ENCODE data around the gene ZYG11B. TPM values are rescaled to one million over a fixed set of nuclear protein-coding genes. Genes with fewer than 3 reads are reported as not detected.

The ZYG11B gene
- 36.7 and 59.7 TPM in 2 replicates for total RNA-seq (ENCODE audit: low replicate concordance)

DNA sequence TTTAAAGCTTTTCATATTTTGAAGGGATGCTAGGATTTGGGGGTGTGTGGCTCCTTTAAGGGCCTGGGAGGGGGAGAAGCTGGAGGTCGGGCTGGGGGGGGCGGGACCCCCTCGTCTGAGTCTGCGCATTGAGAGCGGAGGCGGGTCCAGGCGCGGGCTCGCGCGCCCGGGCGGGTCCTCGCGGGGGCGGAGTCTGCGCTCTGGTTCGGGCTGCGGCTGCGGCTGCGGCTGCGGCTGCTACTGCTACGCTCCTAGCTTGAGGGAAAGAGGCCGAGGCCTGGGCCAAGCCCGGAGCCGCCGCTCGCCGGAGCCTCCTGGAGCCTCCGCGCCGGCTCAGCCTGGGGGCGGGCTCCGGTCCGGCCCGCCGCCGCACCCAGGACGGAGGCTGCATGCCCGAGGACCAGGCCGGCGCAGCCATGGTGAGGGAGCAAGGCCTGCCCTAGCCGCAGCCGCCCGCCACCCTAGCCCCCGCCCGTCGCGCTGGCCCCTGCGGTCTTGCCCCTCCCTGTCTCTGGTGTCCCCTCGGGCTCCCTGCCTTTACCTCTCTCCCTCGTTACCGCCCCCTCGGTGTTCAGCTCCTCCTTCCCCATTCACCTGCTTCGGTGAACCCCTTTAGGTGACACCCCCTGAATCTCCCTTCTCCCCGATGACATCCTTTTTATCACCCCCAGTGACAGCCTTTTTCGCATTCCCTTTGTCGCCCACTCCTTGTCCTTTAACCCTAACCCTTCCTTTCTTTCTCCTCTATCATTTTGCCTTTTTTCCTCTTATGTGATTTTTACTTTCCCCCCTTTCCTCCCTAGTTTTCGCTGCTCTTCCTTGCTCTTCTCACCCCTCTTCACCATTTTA is at the start of gene ZYG11B:
ZYG11B (plus strand) TSS at position 189 of the 849 bp plus-strand sequence; CDS start at position 390, 201 bp downstream.
- peak within 1 kb of the TSS; percentile 87 for H3K4me3 ChIP-seq (ENCODE audit: low read depth, low read length)
- peak; percentile 83 for DNase-seq (ENCODE audit: low read depth)
- TF ChIP-seq CTCF (IDR thresholded peaks at IDR 0.05; ENCODE audit: insufficient read depth, low read length), result no peak

DNA sequence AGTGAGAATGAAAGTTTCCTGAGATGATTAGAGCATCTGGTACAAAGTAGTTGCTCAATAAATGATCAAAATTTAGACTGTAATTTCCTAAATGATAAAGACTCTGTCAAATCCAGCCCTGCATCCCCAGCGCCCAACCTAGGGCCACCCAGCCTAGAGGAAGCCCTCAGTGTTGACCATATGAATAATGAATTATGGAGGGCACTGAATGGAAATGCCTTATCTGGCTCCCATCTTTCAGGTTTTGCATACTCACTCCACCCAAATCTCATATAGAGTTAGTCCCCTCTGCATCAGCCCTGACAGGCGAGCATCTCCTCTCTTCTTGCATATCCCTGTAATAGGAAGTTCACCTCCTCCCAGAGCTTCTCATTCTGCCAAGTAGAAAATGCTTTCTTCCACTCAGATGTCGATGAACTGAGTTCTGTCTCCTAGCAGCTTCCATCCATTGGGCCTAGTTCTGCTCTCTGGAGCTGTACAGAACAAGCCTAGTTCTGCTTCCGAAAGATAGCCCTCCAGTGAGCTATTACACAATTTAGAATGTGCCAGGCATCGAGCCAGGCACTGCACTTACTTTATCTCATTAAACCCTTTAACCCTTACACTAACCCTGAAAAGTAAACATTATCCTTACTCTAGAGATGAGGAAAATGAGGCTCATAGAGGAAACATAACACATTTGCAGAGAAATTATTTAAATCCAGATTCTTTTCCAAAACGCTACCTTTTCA is 49.0 kb upstream of the ZYG11B start:
- TF ChIP-seq CTCF (IDR thresholded peaks at IDR 0.05; ENCODE audit: insufficient read depth, low read length), result no peak
- peak; percentile 43 for DNase-seq (ENCODE audit: low read depth)
- no peak overlapping the region for H3K4me3 ChIP-seq (ENCODE audit: low read depth, low read length)

DNA sequence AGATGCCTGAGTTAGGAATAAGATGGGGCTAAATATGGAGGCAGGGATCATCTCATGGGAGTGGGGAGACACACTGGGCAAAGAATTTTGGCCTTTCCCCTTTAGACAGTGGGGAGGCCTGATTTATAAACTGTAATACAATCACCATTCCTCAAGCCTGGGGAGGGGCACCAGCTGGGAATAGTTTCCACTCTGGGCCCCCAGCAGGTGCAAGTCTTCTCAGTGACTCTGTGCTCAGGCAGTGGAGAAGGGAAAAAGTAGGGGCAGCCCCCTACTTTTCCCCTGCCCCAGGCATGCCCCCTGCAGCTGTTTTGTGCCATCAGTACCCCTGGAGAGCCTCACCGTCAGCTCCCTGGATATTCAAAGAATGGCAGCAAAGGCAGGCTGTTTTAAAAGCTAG is 47.2 kb upstream of the ZYG11B start:
- H3K4me3 ChIP-seq (ENCODE audit: low read depth, low read length), result no peak overlapping the region
- TF ChIP-seq CTCF (IDR thresholded peaks at IDR 0.05; ENCODE audit: insufficient read depth, low read length), result no peak
- no peak for DNase-seq (ENCODE audit: low read depth)

GRCh38 chr1:52679498-52679897 is 46.8 kb upstream of the ZYG11B start:
- TF ChIP-seq CTCF (IDR thresholded peaks at IDR 0.05; ENCODE audit: insufficient read depth, low read length), result no peak

GRCh38 chr1:52680353-52680752 is 45.9 kb upstream of the ZYG11B start:
- H3K4me3 ChIP-seq (ENCODE audit: low read depth, low read length), result no peak overlapping the region
- TF ChIP-seq CTCF (IDR thresholded peaks at IDR 0.05; ENCODE audit: insufficient read depth, low read length), result no peak
- no peak for DNase-seq (ENCODE audit: low read depth)

More at GRCh38 chr1:52679498-52679897, 46.8 kb upstream of the ZYG11B start:
- H3K4me3 ChIP-seq (ENCODE audit: low read depth, low read length), result no peak overlapping the region
- no peak for DNase-seq (ENCODE audit: low read depth)

DNA sequence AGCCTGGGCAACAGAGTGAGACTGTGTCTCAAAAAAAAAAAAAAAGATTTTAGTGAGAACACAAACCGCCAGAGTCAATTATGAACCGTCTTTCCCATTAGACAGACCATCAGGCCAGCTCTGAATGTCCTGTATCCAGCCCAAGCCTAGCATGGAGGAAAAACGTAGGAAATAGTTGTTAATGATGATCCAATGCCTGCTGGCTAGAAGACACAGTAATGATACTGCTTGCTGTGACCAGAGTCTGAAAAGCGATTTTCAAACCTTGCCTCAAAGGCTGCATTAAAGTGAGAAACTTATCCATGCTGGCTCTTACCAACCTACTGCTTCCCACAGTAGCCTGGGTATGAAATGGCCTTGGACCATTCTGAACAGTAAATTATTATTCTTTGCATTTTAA is 45.1 kb upstream of the ZYG11B start:
- TF ChIP-seq CTCF (IDR thresholded peaks at IDR 0.05; ENCODE audit: insufficient read depth, low read length), result no peak
- DNase-seq (ENCODE audit: low read depth), result no peak
- H3K4me3 ChIP-seq (ENCODE audit: low read depth, low read length), result no peak overlapping the region
